ENCODE measurements around the gene AP3M1. TPM values are rescaled to one million over a fixed set of nuclear protein-coding genes. Genes with fewer than 3 reads are reported as not detected.
"Not testable (repeated sequence)": the region's sequence is repeated elsewhere in the genome, so short reads cannot be mapped to it uniquely, and the experiment has no call there.

The AP3M1 gene
- polyA plus RNA-seq, 1 of the 3 experiments (the other 2 are of a cell fraction): 17.7 TPM

DNA sequence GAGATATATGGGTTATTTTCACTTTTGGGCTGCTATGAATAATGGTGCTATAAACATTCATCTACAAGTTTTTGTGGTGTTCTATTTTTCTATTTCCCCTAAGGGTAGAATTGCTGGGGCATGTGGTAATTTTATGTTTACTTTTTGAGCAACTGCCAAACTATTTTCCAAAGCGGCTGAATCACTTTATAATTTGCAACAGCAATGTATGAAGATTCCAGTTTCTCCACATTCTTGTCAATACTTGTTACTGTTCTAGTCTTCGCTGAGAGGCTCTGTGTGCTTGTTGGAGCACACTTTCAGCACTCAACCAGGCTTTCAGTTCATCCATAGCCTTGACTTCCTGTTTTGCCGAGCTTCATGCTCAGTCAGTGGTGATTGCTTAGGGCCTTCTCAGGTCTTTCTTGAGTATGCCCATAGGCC is 39.4 kb upstream of the AP3M1 start:
- CTCF ChIA-PET: interaction anchor here (1.0 kb wide), 1 partner anchor 12 kb away, joined by 4 read pairs; no protein-coding TSS in a partner anchor
- H3K27me3 ChIP-seq (ENCODE audit: insufficient read depth): no peaks in the 10 kb centered on the region
- no peaks in the 10 kb centered on the region for H4K20me1 ChIP-seq (ENCODE audit: insufficient read depth)
- WGBS (ENCODE audit: low lambda C conversion rate): 2% methylated on average over 3 of the region's 3 CpGs
- peaks cover 39% of the 10 kb centered on the region for H3F3A ChIP-seq (replicated peaks; ENCODE audit: insufficient read depth)
- H3K36me3 ChIP-seq (replicated peaks in 1 of 2; ENCODE audit: control insufficient read depth in 1 of 2, insufficient read depth in 2 of 2, low read length in 1 of 2): no peaks in the 10 kb centered on the region
- H3K9ac ChIP-seq: peak overlapping the region; percentile 66
- H3K4me1 ChIP-seq (ENCODE audit: control insufficient read depth in 1 of 2, insufficient read depth in 2 of 2, low read depth in 1 of 2, low read length in 1 of 2): peaks cover 4 to 25% of the 10 kb centered on the region in 2 experiments; a peak in 3 of 4 replicates
- POLR2A ChIA-PET: interaction anchor here (1.1 kb wide), 1 partner anchor 13 kb away, joined by 3 read pairs; no protein-coding TSS in a partner anchor
- H3K79me2 ChIP-seq (ENCODE audit: insufficient read depth): peaks cover 89% of the 10 kb centered on the region
- peak overlapping the region; percentile 10 to 27; a peak in 3 of 4 replicates for H3K4me3 ChIP-seq (ENCODE audit: low read depth in 2 of 2, low read length in 1 of 2)
- peak overlapping the region; percentile 70 for H3K4me2 ChIP-seq
- TF ChIP-seq, protein P1, sequence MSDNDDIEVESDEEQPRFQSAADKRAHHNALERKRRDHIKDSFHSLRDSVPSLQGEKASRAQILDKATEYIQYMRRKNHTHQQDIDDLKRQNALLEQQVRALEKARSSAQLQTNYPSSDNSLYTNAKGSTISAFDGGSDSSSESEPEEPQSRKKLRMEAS (IDR thresholded peaks at IDR 0.05; ENCODE audit: low read depth): peak; percentile 84
- no peak for TF ChIP-seq CHD2 (IDR thresholded peaks at IDR 0.05; ENCODE audit: low read length, partially characterized antibody)
- TF ChIP-seq POLR2AphosphoS5 (IDR thresholded peaks at IDR 0.05; ENCODE audit: low read depth, low read length): peak; percentile 34; the same call in 1 of the 2 replicates
- TF ChIP-seq SIN3A (IDR thresholded peaks at IDR 0.05; ENCODE audit: borderline replicate concordance, low read depth, low read length): 0 out of 2 replicates have a peak, but pooled peaks have one; percentile 39
- TF ChIP-seq RCOR1 (IDR thresholded peaks at IDR 0.05; ENCODE audit: low read length): no peak
- no peak; the same call in 1 of the 2 replicates for TF ChIP-seq MEF2A (IDR thresholded peaks at IDR 0.05; ENCODE audit: borderline replicate concordance, low read depth)
- peak; percentile 71 for TF ChIP-seq TCF12 (IDR thresholded peaks at IDR 0.05)
- peak; percentile 64; the same call in 1 of the 2 replicates for TF ChIP-seq TEAD4 (IDR thresholded peaks at IDR 0.05; ENCODE audit: borderline replicate concordance, insufficient read depth)
- 0 out of 4 replicates have a peak, but pooled peaks have one; percentile 20 to 30 for TF ChIP-seq EP300 (IDR thresholded peaks at IDR 0.05; ENCODE audit: borderline replicate concordance in 1 of 2, low read depth in 1 of 2, low read length in 1 of 2)
- TF ChIP-seq, protein P2, sequence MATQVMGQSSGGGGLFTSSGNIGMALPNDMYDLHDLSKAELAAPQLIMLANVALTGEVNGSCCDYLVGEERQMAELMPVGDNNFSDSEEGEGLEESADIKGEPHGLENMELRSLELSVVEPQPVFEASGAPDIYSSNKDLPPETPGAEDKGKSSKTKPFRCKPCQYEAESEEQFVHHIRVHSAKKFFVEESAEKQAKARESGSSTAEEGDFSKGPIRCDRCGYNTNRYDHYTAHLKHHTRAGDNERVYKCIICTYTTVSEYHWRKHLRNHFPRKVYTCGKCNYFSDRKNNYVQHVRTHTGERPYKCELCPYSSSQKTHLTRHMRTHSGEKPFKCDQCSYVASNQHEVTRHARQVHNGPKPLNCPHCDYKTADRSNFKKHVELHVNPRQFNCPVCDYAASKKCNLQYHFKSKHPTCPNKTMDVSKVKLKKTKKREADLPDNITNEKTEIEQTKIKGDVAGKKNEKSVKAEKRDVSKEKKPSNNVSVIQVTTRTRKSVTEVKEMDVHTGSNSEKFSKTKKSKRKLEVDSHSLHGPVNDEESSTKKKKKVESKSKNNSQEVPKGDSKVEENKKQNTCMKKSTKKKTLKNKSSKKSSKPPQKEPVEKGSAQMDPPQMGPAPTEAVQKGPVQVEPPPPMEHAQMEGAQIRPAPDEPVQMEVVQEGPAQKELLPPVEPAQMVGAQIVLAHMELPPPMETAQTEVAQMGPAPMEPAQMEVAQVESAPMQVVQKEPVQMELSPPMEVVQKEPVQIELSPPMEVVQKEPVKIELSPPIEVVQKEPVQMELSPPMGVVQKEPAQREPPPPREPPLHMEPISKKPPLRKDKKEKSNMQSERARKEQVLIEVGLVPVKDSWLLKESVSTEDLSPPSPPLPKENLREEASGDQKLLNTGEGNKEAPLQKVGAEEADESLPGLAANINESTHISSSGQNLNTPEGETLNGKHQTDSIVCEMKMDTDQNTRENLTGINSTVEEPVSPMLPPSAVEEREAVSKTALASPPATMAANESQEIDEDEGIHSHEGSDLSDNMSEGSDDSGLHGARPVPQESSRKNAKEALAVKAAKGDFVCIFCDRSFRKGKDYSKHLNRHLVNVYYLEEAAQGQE (IDR thresholded peaks at IDR 0.05; ENCODE audit: low read depth, low read length): no peak
- TF ChIP-seq, protein P3, sequence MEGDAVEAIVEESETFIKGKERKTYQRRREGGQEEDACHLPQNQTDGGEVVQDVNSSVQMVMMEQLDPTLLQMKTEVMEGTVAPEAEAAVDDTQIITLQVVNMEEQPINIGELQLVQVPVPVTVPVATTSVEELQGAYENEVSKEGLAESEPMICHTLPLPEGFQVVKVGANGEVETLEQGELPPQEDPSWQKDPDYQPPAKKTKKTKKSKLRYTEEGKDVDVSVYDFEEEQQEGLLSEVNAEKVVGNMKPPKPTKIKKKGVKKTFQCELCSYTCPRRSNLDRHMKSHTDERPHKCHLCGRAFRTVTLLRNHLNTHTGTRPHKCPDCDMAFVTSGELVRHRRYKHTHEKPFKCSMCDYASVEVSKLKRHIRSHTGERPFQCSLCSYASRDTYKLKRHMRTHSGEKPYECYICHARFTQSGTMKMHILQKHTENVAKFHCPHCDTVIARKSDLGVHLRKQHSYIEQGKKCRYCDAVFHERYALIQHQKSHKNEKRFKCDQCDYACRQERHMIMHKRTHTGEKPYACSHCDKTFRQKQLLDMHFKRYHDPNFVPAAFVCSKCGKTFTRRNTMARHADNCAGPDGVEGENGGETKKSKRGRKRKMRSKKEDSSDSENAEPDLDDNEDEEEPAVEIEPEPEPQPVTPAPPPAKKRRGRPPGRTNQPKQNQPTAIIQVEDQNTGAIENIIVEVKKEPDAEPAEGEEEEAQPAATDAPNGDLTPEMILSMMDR (IDR thresholded peaks at IDR 0.05): no peak
- peak; percentile 67 for TF ChIP-seq JUND (IDR thresholded peaks at IDR 0.05)
- TF ChIP-seq NFIC (IDR thresholded peaks at IDR 0.05; ENCODE audit: borderline replicate concordance): peak; percentile 54; the same call in 1 of the 2 replicates
- TF ChIP-seq, protein P4, sequence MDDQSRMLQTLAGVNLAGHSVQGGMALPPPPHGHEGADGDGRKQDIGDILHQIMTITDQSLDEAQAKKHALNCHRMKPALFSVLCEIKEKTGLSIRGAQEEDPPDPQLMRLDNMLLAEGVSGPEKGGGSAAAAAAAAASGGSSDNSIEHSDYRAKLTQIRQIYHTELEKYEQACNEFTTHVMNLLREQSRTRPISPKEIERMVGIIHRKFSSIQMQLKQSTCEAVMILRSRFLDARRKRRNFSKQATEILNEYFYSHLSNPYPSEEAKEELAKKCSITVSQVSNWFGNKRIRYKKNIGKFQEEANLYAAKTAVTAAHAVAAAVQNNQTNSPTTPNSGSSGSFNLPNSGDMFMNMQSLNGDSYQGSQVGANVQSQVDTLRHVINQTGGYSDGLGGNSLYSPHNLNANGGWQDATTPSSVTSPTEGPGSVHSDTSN (IDR thresholded peaks at IDR 0.05): peak; percentile 80
- peak; percentile 41; the same call in 1 of the 2 replicates for TF ChIP-seq FOSL2 (IDR thresholded peaks at IDR 0.05; ENCODE audit: borderline replicate concordance, low read depth)
- TF ChIP-seq ELF1 (IDR thresholded peaks at IDR 0.05): peak; percentile 64; the same call in 1 of the 2 replicates
- peak overlapping the region; percentile 81 to 94 for H3K27ac ChIP-seq (ENCODE audit: low read depth in 2 of 2, low read length in 1 of 2)
- no peaks in the 10 kb centered on the region for H3K9me3 ChIP-seq
- DNase-seq: no peak
- no peaks in the 10 kb centered on the region for H3K9me2 ChIP-seq
- peak overlapping the region; percentile 17 for H2AFZ ChIP-seq (ENCODE audit: low read depth)

DNA sequence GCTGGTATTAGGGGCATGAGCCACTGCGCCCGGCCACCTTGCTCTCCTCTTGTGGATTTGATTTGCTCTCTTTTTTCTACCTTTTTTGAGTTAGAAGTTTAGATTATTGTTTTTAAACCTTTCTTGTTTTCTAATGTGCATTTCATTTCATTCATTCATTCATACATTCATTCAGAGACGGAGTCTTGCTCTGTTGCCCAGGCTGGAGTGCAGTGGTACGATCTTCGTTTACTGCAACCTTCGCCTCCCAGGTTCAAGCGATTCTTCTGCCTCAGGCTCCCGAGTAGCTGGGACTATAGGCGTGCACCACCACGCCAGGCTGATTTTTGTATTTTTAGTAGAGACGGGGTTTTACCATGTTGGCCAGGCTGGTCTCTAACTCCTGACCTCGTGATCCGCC is 38.0 kb upstream of the AP3M1 start:
- peaks cover 40% of the 10 kb centered on the region for H3F3A ChIP-seq (replicated peaks; ENCODE audit: insufficient read depth)
- H3K4me3 ChIP-seq (ENCODE audit: low read depth in 2 of 2, low read length in 1 of 2); H4K20me1 ChIP-seq (ENCODE audit: insufficient read depth); H2AFZ ChIP-seq (ENCODE audit: low read depth); H3K27me3 ChIP-seq (ENCODE audit: insufficient read depth); H3K9me2 ChIP-seq; DNase-seq; H3K9ac ChIP-seq; H3K36me3 ChIP-seq (replicated peaks in 1 of 2; ENCODE audit: control insufficient read depth in 1 of 2, insufficient read depth in 2 of 2, low read length in 1 of 2); POLR2A ChIA-PET; H3K27ac ChIP-seq (ENCODE audit: low read depth in 2 of 2, low read length in 1 of 2); H3K4me2 ChIP-seq; H3K9me3 ChIP-seq: not testable (repeated sequence)
- peaks cover 4 to 15% of the 10 kb centered on the region in 2 experiments; a peak in 3 of 4 replicates for H3K4me1 ChIP-seq (ENCODE audit: control insufficient read depth in 1 of 2, insufficient read depth in 2 of 2, low read depth in 1 of 2, low read length in 1 of 2)
- peaks cover 89% of the 10 kb centered on the region for H3K79me2 ChIP-seq (ENCODE audit: insufficient read depth)
- CTCF ChIA-PET: interaction anchor here (0.9 kb wide), 1 partner anchor 25 kb away, joined by 4 read pairs; no protein-coding TSS in a partner anchor
- WGBS (ENCODE audit: low lambda C conversion rate): 97% methylated on average over 13 of the region's 13 CpGs
